ENCODE measurements around the gene NOD1. TPM values are rescaled to one million over a fixed set of nuclear protein-coding genes. Genes with fewer than 3 reads are reported as not detected.

Gene NOD1
- total and polyA plus RNA-seq, 11 donors, result 5.3 to 28.8 (median 9.0) TPM

GRCh38 chr7:30460246-30460633, 18.3 kb downstream of the NOD1 start:
- Histone ChIP-seq H3K9me3 (no peaks in the 10 kb centered on the region), H3K4me1 (peaks cover 7 to 68% (median 34%) of the 10 kb centered on the region in 12 donors), H3K27me3 (no peaks in the 10 kb centered on the region), H3K27ac (peak overlapping the region in 8 of 12 donors; percentile 12 to 69 (median 44)), H3K4me3 (no peak overlapping the region), H3K36me3 (peaks cover 0 to 49% (median 26%) of the 10 kb centered on the region in 9 donors)
- intact Hi-C loops (cut with DNase I), result no loop called here
- TF ChIP-seq POLR2A (IDR thresholded peaks at IDR 0.05), result no peak
- no peak for TF ChIP-seq CTCF (IDR thresholded peaks at IDR 0.05)
- DNase-seq (peak in 1 of 5 donors; percentile 30), ATAC-seq (peak in 1 of 4 donors; percentile 24)
- WGBS, 4 donors, result 66 to 84% (median 78%) methylated on average over 4 of the region's 4 CpGs

- peak overlapping the region in 1 of 12 donors; percentile 9 for H3K4me3 ChIP-seq
- H3K9me3 ChIP-seq, result no peaks in the 10 kb centered on the region
- intact Hi-C loops (cut with DNase I), result no loop called here
- H3K36me3 ChIP-seq, result peaks cover 0 to 54% (median 32%) of the 10 kb centered on the region in 9 donors
- DNase-seq (peak in 1 of 5 donors; percentile 68), ATAC-seq (peak in 3 of 4 donors; percentile 38 to 86 (median 64))
- H3K4me1 ChIP-seq, result peaks cover 7 to 63% (median 29%) of the 10 kb centered on the region in 12 donors
- WGBS, 4 donors, result 52 to 68% (median 61%) methylated on average over 9 of the region's 9 CpGs
- no peaks in the 10 kb centered on the region for H3K27me3 ChIP-seq
- peak overlapping the region in 8 of 12 donors; percentile 12 to 69 (median 44) for H3K27ac ChIP-seq
- TF ChIP-seq CTCF (IDR thresholded peaks at IDR 0.05) (no peak), POLR2A (IDR thresholded peaks at IDR 0.05) (no peak)
Observed at GRCh38 chr7:30459591-30460245, 18.9 kb downstream of the NOD1 start.

GRCh38 chr7:30458311-30458710, 20.3 kb downstream of the NOD1 start:
- Histone ChIP-seq H3K9me3 (no peaks in the 10 kb centered on the region), H3K4me1 (peaks cover 0 to 60% (median 19%) of the 10 kb centered on the region in 12 donors), H3K27me3 (no peaks in the 10 kb centered on the region), H3K27ac (peak overlapping the region in 2 of 12 donors; percentile 3 to 53), H3K36me3 (peaks cover 0 to 68% (median 44%) of the 10 kb centered on the region in 9 donors), H3K4me3 (no peak overlapping the region)
- DNase-seq (no peak), ATAC-seq (no peak)
- intact Hi-C loops (cut with DNase I), result no loop called here
- WGBS, 4 donors, result 50 to 57% (median 55%) methylated on average over 1 of the region's 1 CpG
- no peak for TF ChIP-seq CTCF (IDR thresholded peaks at IDR 0.05)
- no peak for TF ChIP-seq POLR2A (IDR thresholded peaks at IDR 0.05)

GRCh38 chr7:30453921-30454320, 24.7 kb downstream of the NOD1 start:
- no peaks in the 10 kb centered on the region for H3K9me3 ChIP-seq
- no peak overlapping the region for H3K4me3 ChIP-seq
- TF ChIP-seq POLR2A (IDR thresholded peaks at IDR 0.05) (no peak), CTCF (IDR thresholded peaks at IDR 0.05) (no peak)
- H3K27ac ChIP-seq, result peak overlapping the region in 1 of 12 donors; percentile 21
- intact Hi-C loops (cut with DNase I), result no loop called here
- no peaks in the 10 kb centered on the region for H3K27me3 ChIP-seq
- ATAC-seq (peak in 3 of 4 donors; percentile 11 to 38 (median 34)), DNase-seq (no peak)
- 36 to 55% (median 47%) methylated on average over 3 of the region's 3 CpGs for WGBS, 4 donors
- peaks cover 2 to 99% (median 82%) of the 10 kb centered on the region in 9 donors for H3K36me3 ChIP-seq
- H3K4me1 ChIP-seq, result peaks cover 0 to 28% (median 9%) of the 10 kb centered on the region in 12 donors

Measured in heart left ventricle (tissue), 16 donors.